NCI-H1092 treated with DMSO at 0.1 percent for 48 hours (cell line): ENCODE data around the gene TMEM269.
A peak's percentile ranks its signal among the peaks of the same experiment; 100 is the strongest.
"Not testable (repeated sequence)": the region's sequence is repeated elsewhere in the genome, so short reads cannot be mapped to it uniquely, and the experiment has no call there.

ENCODE experiments used
- DNase-seq: peaks from one replicate; lab custom pipeline; 2025; lab: John Stamatoyannopoulos, UW

TMEM269 gene

GRCh38 chr1:42748021-42748420 is 36.8 kb upstream of the TMEM269 start:
- DNase-seq, result no peak

GRCh38 chr1:42748461-42749410 is 36.1 kb upstream of the TMEM269 start:
- DNase-seq, result no peak

GRCh38 chr1:42750041-42750440 is 34.8 kb upstream of the TMEM269 start:
- DNase-seq, result no peak

GRCh38 chr1:42751511-42752070 is 33.2 kb upstream of the TMEM269 start:
- not testable (repeated sequence) for DNase-seq

- no peak for DNase-seq
Measured at GRCh38 chr1:42752284-42752683, 32.5 kb upstream of the TMEM269 start.

- DNase-seq, result no peak
Measured at GRCh38 chr1:42753070-42753469, 31.7 kb upstream of the TMEM269 start.

- peak; percentile 70 for DNase-seq
Measured at GRCh38 chr1:42756956-42757891, 27.6 kb upstream of the TMEM269 start.

- no peak for DNase-seq
Measured at GRCh38 chr1:42757892-42758275, 26.9 kb upstream of the TMEM269 start.

GRCh38 chr1:42758641-42759040 is 26.1 kb upstream of the TMEM269 start:
- DNase-seq, result no peak

GRCh38 chr1:42759114-42759513 is 25.7 kb upstream of the TMEM269 start:
- DNase-seq, result no peak

- DNase-seq, result no peak
Measured at GRCh38 chr1:42761567-42761966, 23.2 kb upstream of the TMEM269 start.

GRCh38 chr1:42762269-42762668 is 22.5 kb upstream of the TMEM269 start:
- DNase-seq, result no peak

- no peak for DNase-seq
Measured at GRCh38 chr1:42765269-42765668, 19.5 kb upstream of the TMEM269 start.

- peak; percentile 74 for DNase-seq
Measured at GRCh38 chr1:42765832-42766740, 18.7 kb upstream of the TMEM269 start.

- DNase-seq, result peak; percentile 100
Measured at GRCh38 chr1:42766741-42767509, 17.9 kb upstream of the TMEM269 start, which contains the start of the genes C1orf50 and P3H1. Gene C1orf50 (plus strand): TSS chr1:42767249. CDS start chr1:42767312, 63 bp downstream. Gene P3H1 (minus strand): TSS chr1:42767028. CDS start chr1:42766971, 57 bp downstream.

GRCh38 chr1:42767510-42768000 is 17.2 kb upstream of the TMEM269 start:
- no peak for DNase-seq

- no peak for DNase-seq
Measured at GRCh38 chr1:42768172-42768571, 16.6 kb upstream of the TMEM269 start.

- no peak for DNase-seq
Measured at GRCh38 chr1:42769811-42770210, 15.0 kb upstream of the TMEM269 start.

GRCh38 chr1:42773420-42773819 is 11.4 kb upstream of the TMEM269 start:
- no peak for DNase-seq

GRCh38 chr1:42774928-42775526 is 9.8 kb upstream of the TMEM269 start:
- DNase-seq, result no peak
